ENCODE data around the gene GLT1D1. TPM values are rescaled to one million over a fixed set of nuclear protein-coding genes. Genes with fewer than 3 reads are reported as not detected.

The GLT1D1 gene
- total RNA-seq, 1 donor from 2014 or later = 11.0 TPM

DNA sequence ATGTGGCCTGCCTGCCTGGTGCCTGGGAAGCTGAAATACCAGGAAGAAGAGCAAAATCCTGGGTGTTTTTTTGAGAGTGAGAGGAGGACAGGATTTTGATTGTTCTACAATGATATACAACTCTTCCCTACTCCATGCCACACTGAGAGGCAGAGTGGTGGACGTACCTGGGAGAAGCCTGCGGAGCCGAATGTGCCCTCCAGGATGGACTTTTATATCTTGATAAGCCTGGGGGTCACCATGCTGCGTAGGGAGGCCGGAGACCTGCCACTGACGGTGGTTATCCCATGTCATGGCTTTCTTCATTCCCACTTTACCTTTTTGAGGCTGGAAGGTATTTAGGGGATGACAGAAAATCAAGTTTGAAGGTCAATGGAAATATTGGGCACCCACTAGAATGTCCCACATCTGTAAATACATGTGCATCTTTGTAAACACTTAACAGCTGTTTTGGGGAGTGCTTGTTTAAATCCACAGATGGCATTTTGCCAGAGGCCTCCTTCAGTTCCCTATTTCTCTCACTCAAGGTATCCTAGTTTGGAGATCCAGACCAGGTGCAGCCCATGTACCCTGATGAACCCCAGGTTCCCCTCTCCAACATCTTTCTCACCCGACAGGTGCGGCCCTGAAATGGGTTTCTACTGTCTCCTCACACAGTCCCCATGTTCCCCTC, 1.1 kb upstream of the GLT1D1 start:
- FAIRE-seq (no peak), DNase-seq (ENCODE audit: low spot score in 2 of 2) (no peak)

- peak in 1 of 2 donors; percentile 43 for DNase-seq (ENCODE audit: low spot score in 2 of 2)
- FAIRE-seq = no peak
Measured at GRCh38 chr12:128853600-128854197, 421 bp downstream of the GLT1D1 start.

DNA sequence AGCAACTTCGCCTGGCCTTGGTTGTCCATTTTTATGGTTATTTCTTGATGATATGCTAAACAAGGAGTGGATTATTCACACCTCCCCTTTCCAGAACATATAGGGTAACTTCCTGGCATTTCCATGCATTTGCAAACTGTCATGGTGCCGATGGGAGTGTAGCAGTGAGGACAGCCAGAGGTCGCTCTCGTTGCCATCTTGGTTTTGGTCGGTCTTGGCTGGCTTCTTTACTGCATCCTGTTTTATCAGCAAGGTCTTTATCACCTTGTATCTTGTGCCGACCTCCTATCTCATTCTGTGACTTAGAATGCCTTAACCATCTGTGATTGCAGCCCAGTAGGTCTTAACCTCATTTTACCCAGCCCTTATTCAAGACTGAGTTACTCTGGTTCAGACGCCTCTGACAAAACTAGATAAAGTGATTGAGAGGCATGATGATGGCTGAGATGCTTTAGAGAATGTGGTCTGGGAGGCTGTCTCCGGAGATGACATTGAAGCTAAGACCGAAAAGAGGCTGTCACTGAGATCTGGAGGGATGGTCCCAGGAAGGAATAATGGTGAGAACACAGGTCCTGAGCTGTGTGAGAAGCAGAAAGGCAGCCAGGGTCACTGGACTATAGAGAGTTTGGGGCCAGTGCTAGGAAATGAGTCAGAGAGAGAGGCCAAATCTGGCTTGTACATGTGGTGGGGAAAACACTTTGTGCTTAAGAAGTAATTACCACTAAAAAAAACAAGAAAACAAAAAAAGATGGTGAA, 2.9 kb downstream of the GLT1D1 start:
- FAIRE-seq (no peak), DNase-seq (ENCODE audit: low spot score in 2 of 2) (no peak)

- FAIRE-seq = no peak
- no peak for DNase-seq (ENCODE audit: low spot score in 2 of 2)
Measured at GRCh38 chr12:128856791-128857078, 3.5 kb downstream of the GLT1D1 start.

DNA sequence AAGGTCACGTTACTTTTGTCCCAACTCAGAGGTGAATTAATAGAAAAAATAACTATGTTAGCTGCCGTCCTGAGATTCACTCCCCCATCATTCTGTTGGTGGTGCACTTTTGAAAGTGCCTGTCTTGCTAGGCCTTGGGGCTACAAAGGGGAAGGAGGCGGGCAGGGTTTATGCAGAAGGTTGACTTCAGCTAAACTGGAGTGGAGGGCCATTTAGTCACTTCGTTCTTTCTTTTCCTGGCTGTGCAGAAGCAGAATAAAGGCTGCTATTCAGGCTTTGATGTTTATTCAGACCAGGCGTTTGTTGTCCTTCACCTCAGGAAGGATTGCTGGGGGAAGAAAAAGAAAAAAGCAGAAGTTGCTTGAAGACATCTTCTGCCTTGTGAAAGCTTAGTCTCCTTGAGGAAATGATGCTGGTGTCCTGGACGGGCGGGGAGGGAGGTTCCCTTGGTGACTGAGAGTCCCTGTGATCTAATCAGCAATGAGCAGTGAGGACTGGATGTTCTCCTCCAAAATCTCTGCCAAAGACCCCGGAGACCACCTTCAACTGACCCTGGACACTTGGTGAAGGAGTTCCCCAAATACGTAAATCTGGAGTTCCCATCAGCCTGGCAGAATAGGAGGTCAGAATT, 4.0 kb downstream of the GLT1D1 start:
- DNase-seq (ENCODE audit: low spot score in 2 of 2) (no peak), FAIRE-seq (no peak)

- FAIRE-seq (no peak), DNase-seq (ENCODE audit: low spot score in 2 of 2) (no peak)
Measured at GRCh38 chr12:128859311-128859710, 6.0 kb downstream of the GLT1D1 start.

DNA sequence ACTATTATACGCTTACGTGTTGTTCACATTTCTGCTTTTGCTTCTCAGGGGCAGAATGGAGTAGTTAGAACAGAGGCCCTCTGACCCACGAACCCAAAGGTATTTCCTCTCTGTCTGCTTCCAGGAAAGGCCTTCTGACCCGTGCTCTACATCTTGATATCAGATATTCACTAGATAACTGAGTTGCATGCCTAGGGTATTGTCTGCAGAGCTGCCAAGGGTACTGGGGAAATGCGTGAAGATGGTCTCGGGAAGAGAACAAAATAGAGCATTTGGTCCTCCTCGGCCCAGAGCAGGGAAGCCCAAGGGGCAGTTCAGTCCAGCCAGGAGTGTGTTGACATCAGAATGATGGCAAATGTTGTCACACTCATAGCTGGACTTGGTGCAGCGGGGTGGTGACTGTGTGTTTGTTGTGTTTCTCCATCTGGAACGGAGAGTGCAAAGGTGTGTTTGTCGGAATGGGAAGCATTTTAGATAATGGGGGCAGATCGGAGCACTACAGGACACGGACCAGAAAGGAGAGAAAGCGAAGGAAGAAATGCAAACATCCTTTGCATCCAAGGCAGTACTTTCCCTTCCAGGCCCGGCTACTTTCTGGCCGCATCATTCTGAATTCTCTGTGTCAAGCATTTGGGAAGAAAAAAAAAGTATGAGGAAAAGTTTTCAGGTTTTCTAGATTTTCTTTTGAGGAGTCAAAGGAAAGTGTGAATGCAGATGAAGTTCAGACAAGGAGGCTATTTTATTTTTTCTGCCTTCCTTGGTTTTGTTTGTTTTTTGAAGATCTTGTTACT, 8.1 kb downstream of the GLT1D1 start:
- DNase-seq (ENCODE audit: low spot score in 2 of 2) (no peak), FAIRE-seq (no peak)

GRCh38 chr12:128863957-128864356, 10.7 kb downstream of the GLT1D1 start:
- FAIRE-seq (no peak), DNase-seq (ENCODE audit: low spot score in 2 of 2) (no peak)

DNA sequence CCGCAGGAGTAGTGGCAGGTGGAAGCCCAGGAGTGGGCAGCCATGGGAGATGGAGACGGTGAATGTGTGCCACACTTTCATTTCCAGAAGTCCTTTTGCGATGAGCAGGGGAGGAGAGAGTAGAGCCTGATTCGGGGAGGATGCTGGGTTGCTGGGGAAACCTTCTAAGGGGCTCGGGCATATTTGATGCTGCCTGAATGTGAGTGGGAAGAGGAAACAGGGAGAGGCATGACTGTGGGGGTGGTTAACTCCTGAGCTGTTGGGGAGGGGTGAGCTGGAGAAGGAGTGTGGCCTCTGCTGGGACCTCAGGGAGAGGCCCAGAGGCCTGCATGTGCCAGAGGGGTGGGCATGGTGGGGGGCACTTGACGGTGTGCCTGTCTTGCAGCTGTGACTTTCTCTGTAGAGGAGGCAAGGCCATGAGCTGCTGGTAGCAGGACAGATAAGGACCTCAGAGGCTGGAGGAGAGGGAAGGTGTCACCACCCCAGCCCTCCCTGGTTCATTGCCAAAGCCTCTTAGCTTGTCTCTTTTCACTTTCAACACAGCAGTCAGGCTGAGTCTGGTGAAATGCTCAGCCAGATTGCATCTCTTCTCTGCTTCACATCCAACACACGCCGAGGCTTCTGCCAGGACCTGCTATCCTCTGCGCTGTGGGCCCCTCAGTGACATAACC, 11.4 kb downstream of the GLT1D1 start:
- peak in 1 of 2 donors; percentile 31 for DNase-seq (ENCODE audit: low spot score in 2 of 2)
- no peak for FAIRE-seq

GRCh38 chr12:128867466-128867865, 14.2 kb downstream of the GLT1D1 start:
- FAIRE-seq (no peak), DNase-seq (ENCODE audit: low spot score in 2 of 2) (no peak)

DNA sequence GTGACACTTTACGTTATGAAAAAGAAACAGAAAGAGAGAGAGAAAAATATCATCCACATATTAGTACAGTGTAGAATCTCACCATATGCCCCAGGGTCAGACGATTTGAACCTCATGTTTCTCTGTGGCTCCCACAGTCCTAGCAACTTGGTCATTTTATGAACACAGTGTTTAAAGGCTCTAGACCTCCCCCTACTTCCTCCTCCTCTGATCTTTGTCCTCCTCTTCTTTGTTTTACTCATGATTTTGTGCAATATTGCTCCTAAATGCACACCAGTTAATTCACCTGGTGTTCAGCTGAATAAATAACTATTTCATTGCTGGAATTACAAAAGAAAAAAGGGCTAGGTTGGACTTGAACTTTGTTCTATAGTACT, 18.2 kb downstream of the GLT1D1 start:
- FAIRE-seq (no peak), DNase-seq (ENCODE audit: low spot score in 2 of 2) (no peak)

DNA sequence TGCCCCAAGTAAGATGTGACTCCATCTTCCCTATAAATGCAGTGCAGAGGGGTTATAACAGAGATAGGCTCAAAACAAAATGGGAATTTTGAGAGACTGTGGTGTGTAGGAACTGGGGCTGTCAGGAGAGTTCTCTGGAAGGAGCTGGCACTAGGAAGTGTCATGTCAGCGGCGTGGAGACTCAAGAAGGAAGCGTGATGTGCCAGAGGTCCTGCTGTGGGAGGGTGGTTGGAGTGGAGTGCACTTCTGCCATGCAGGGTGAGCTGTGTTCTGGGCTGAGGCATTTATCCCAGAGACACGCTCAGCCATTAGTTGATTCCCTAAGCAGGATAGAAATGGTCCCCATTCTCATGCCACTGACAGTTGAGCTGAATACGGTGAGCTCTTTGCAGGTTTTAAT, 19.0 kb downstream of the GLT1D1 start:
- FAIRE-seq = no peak
- DNase-seq (ENCODE audit: low spot score in 2 of 2) = no peak

GRCh38 chr12:128876559-128876958, 23.3 kb downstream of the GLT1D1 start:
- FAIRE-seq (no peak), DNase-seq (ENCODE audit: low spot score in 2 of 2) (no peak)

- FAIRE-seq (no peak), DNase-seq (ENCODE audit: low spot score in 2 of 2) (no peak)
Measured at GRCh38 chr12:128879898-128880764, 26.9 kb downstream of the GLT1D1 start.

- no peak for DNase-seq (ENCODE audit: low spot score in 2 of 2)
- FAIRE-seq = no peak
Measured at GRCh38 chr12:128891856-128892255, 38.6 kb downstream of the GLT1D1 start.

DNA sequence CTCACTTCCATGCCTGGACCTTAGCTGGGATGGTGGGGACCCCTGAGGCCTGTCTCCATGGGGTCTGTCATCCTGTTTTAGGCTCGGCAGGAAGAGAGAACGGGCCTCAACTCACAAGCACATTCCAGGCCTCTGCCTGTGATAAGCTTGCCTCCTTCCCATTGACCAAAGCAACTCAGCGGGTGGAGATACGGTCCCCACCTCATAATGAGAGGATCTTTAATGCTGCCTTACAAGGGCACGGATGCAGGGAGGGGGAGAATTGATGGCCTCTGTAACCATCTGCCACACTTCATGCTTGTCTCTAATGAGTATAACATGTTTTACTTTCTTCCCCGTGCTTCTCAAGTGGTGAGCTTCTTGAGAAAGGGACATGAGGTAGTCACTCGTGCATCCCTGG, 50.0 kb downstream of the GLT1D1 start:
- DNase-seq (ENCODE audit: low spot score in 2 of 2) (no peak), FAIRE-seq (no peak)

- FAIRE-seq = no peak
Measured at GRCh38 chr12:128905003-128905544, 51.8 kb downstream of the GLT1D1 start.

GRCh38 chr12:128906485-128907137, 53.3 kb downstream of the GLT1D1 start:
- FAIRE-seq (no peak), DNase-seq (ENCODE audit: low spot score in 2 of 2) (no peak)

More at GRCh38 chr12:128905003-128905544, 51.8 kb downstream of the GLT1D1 start:
- DNase-seq (ENCODE audit: low spot score in 2 of 2) = no peak

All from frontal cortex (tissue), 4 donors.